Lower leg skin (tissue), 4 donors: Measurements from ENCODE around the gene DEDD2. TPM values are rescaled to one million over a fixed set of nuclear protein-coding genes. Genes with fewer than 3 reads are reported as not detected.
A peak's percentile ranks its signal among the peaks of the same experiment; 100 is the strongest.

ENCODE experiments used
- DNase-seq, 2 donors: peaks; one replicate each; pipeline ENCODE4 v3.0.0-alpha.2; 2019; ENCODE audit warnings: low spot score in 2 of 2
- H3K4me3 ChIP-seq: fragments of 200-600 bp; sonication (generic); 2 replicates; pipeline ENCODE4 v1.5.1; 2017; ENCODE audit warnings: mild to moderate bottlenecking, low read depth; ENCODE audit not compliant: poor library complexity, severe bottlenecking
- POLR2A ChIP-seq, 2 donors: fragments of 450-650 bp; IDR thresholded peaks; one replicate each; pipeline ENCODE4 v1.6.1; 2016 to 2017; ENCODE audit warnings: antibody characterized with exemption in 2 of 2, mild to moderate bottlenecking in 1 of 2, moderate library complexity in 1 of 2
- WGBS, 2 donors: methylation state at CpG; one replicate each; pipeline ENCODE4 v1.1.5; 2018; 5-methylcytosine and 5-hydroxymethylcytosine counted together
- intact Hi-C: fragments of 100-400 bp; cut with DNase I; formaldehyde crosslinking; loops from one replicate; pipeline ENCODE4 v1.15.0; 2023; ENCODE audit warnings: low total_unique reads
- total RNA-seq, 4 donors: library from RNA; depleted of rRNA; stranded (reverse); fragments of >200 nt; gene quantifications; one replicate each; pipeline ENCODE4 v1.1.0, GENCODE V29; 2016
- TF ChIP-seq, protein P1 (sequence below), 3 donors: fragments of 450-650 bp; IDR thresholded peaks; one replicate each; pipeline ENCODE4 v1.5.1; 2016; ENCODE audit warnings: antibody characterized with exemption in 3 of 3, mild to moderate bottlenecking in 3 of 3, moderate library complexity in 2 of 3

Gene DEDD2
- total RNA-seq, 4 donors from 2014 or later: 82.9 to 135 (median 93.5) TPM

DNA sequence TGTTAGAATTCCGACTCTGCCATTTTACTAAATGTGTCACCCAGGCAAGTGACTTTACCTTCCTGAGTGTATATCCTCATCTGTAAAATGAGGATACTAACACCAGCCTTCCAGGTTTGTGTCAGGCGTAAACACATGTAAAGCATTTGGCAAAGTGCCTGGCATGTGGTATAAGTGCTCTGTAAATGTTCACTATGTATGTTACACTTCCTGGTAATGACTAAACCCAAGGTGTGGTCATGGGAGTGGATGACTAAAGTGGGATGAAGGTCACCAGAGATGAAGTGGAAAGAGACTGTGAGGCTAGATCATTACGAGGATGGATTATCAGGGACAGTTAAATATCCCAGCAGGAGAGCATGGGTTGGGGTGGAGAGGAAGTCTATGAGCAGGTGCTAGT is 25.6 kb downstream of the DEDD2 start:
- TF ChIP-seq POLR2A (IDR thresholded peaks at IDR 0.05): no peak
- TF ChIP-seq, protein P1, sequence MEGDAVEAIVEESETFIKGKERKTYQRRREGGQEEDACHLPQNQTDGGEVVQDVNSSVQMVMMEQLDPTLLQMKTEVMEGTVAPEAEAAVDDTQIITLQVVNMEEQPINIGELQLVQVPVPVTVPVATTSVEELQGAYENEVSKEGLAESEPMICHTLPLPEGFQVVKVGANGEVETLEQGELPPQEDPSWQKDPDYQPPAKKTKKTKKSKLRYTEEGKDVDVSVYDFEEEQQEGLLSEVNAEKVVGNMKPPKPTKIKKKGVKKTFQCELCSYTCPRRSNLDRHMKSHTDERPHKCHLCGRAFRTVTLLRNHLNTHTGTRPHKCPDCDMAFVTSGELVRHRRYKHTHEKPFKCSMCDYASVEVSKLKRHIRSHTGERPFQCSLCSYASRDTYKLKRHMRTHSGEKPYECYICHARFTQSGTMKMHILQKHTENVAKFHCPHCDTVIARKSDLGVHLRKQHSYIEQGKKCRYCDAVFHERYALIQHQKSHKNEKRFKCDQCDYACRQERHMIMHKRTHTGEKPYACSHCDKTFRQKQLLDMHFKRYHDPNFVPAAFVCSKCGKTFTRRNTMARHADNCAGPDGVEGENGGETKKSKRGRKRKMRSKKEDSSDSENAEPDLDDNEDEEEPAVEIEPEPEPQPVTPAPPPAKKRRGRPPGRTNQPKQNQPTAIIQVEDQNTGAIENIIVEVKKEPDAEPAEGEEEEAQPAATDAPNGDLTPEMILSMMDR (IDR thresholded peaks at IDR 0.05): no peak
- H3K4me3 ChIP-seq: no peak overlapping the region
- intact Hi-C loops: no loop called here
- 52 to 58% methylated on average over 3 of the region's 3 CpGs for WGBS, 2 donors
- peak in 1 of 2 donors; percentile 57 for DNase-seq

DNA sequence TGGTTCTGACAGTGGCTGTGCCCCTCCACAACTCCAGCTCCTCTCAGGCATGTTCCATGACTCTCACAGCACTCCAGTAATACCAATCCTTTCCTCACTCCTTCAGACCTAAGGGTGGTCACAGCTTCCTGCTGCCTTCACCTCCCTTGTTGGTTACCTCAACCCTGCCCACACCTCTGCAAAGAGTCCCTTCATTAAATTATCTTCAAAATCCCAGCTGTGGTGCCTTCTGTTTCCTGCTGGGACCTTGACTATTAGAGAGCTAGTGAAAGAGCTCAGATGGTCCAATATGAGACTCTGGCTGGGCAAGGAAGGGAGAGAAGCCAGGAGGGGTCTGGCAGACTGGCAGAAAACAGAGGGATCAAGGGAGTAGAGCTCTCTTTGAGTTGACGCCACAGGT is 26.1 kb downstream of the DEDD2 start:
- WGBS, 2 donors: 68 to 82% methylated on average over 1 of the region's 1 CpG
- TF ChIP-seq POLR2A (IDR thresholded peaks at IDR 0.05): no peak
- intact Hi-C loops: no loop called here
- H3K4me3 ChIP-seq: no peak overlapping the region
- DNase-seq: no peak

DNA sequence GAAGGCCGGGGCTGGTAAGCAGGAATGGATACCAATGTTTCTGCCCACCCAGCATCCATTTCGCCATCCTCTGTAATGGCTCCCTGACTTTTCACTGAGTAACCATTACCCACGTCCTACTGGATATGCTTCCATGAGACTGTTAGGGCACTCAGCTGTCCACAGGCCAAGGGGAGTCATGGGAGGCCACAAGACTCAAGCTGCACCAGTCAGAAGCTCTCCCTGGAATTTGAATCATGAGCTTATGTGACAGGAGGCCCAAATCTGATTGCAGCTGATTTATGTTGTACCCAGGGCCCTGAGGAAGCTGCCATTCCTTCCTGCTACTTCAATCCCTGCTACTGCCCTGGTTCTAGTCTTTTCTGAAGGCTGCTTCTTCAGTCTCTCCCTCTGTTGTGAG is 28.3 kb downstream of the DEDD2 start:
- intact Hi-C loops: no loop called here
- TF ChIP-seq POLR2A (IDR thresholded peaks at IDR 0.05): no peak
- WGBS, 2 donors: 67 to 86% methylated on average over 3 of the region's 3 CpGs
- H3K4me3 ChIP-seq: no peak overlapping the region
- DNase-seq: no peak

DNA sequence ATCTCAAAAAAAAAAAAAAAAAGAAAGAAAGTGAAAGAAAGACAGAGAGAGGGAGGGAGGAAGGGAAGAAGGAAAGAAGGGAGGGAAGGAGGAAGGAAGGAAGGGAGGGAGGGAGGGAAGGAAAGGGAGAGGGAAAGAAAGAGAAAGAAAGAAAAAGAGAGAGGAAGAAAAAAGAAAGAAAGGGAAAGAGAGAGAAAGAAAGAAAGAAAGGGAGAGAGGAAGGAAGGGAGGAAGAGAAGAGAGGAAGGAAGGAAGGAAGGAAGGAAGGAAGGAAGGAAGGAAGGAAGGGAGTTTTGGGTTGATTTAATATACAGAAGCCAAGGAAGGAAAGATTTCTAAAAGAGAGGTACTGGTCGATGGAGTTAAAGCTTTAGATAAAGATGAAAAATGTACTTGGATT is 28.8 kb downstream of the DEDD2 start:
- no peak for DNase-seq
- TF ChIP-seq POLR2A (IDR thresholded peaks at IDR 0.05): no peak
- TF ChIP-seq, protein P1 (IDR thresholded peaks at IDR 0.05): no peak
- no peak overlapping the region for H3K4me3 ChIP-seq
- intact Hi-C loops: no loop called here
- WGBS, 2 donors: 84 to 88% methylated on average over 1 of the region's 1 CpG

DNA sequence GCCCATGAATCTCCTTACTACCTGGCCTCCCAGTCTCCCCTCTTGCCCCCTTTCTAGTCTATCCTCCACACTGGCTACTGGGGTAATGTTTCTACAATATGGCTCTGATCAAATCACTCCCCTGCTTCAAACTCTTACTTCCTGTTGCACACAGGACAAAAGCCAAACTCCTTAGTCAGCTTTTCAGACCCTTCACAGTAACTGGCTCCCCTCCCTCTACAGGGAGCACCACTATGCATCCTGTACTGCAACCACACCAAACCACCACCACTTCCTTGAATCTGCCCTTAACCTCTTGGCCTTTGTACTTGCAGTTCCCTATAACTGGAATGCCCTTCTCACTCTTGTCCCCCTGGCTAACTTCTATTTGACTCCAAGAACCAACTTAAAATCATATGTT is 32.2 kb downstream of the DEDD2 start:
- DNase-seq: no peak
- H3K4me3 ChIP-seq: no peak overlapping the region
- intact Hi-C loops: no loop called here
- TF ChIP-seq POLR2A (IDR thresholded peaks at IDR 0.05): no peak
- TF ChIP-seq, protein P1 (IDR thresholded peaks at IDR 0.05): no peak

DNA sequence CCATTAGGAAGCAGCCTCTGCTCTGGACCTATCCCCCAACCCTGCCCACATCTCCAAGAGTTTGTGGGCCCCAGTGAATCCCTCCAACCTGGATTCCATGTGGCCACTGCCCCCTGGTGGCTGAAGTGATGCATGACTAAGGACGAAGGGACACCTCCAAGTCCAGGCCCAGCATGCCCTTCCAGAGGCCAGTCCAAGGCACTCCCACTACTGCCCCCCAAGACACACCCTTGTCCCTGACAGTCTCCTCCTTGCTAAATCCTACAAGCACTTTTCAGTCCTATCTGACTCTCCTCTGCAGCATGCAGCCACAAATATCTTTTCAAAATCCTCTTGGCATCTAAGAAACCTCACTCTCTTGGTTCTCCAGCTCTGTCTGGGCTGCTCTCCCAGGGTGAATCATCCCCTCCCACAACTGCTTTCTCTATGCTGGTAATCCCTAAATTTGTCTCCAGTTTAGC is 33.0 kb downstream of the DEDD2 start:
- TF ChIP-seq, protein P1 (IDR thresholded peaks at IDR 0.05): peak in 1 of 3 donors; percentile 25
- no peak for TF ChIP-seq POLR2A (IDR thresholded peaks at IDR 0.05)
- intact Hi-C loops: no loop called here
- peak; percentile 46 to 92 for DNase-seq
- 0% methylated on average over 1 of the region's 1 CpG for WGBS, 2 donors
- no peak overlapping the region for H3K4me3 ChIP-seq
